Keratinocyte (primary cell): ENCODE data around the gene RBPJ. TPM values are rescaled to one million over a fixed set of nuclear protein-coding genes. Genes with fewer than 3 reads are reported as not detected.

Experiments
- DNase-seq: peaks from one replicate; pipeline ENCODE4 v3.0.0-alpha.2; 2011; ENCODE audit warnings: low read depth, missing footprints, low spot score
- FAIRE-seq: peaks from 2 replicates; lab custom pipeline; 2011; peaks lifted over from hg19 to GRCh38; lab: Jason Lieb, UNC
- H2AFZ ChIP-seq: 2 replicates; pipeline ENCODE4 v1.6.0; 2012; ENCODE audit warnings: low read length, control low read depth, inconsistent platforms; ENCODE audit not compliant: control insufficient read depth
- H3K27ac ChIP-seq: 2 replicates; pipeline ENCODE4 v1.5.1; 2011; ENCODE audit warnings: low read length; ENCODE audit not compliant: control insufficient read depth, insufficient read depth
- H3K27me3 ChIP-seq: 3 replicates; pipeline ENCODE4 v1.6.0; 2011; ENCODE audit warnings: low read length; ENCODE audit not compliant: control insufficient read depth, insufficient read depth; ENCODE audit errors: extremely low read depth
- H3K36me3 ChIP-seq, 2 experiments: 2 replicates in 1 of 2; 3 replicates in 1 of 2; pipeline ENCODE4 v1.5.1; 2011; ENCODE audit warnings: low read length in 2 of 2, mild to moderate bottlenecking in 1 of 2; ENCODE audit not compliant: control insufficient read depth in 2 of 2, insufficient read depth in 2 of 2; ENCODE audit errors: extremely low read depth in 1 of 2
- H3K4me1 ChIP-seq: 3 replicates; pipeline ENCODE4 v1.5.1; 2011; ENCODE audit warnings: low read length; ENCODE audit not compliant: control insufficient read depth, insufficient read depth; ENCODE audit errors: extremely low read depth
- H3K4me2 ChIP-seq: 3 replicates; pipeline ENCODE4 v1.6.0; 2011; ENCODE audit warnings: low read depth, low read length; ENCODE audit not compliant: control insufficient read depth, insufficient read depth; ENCODE audit errors: extremely low read depth
- H3K4me3 ChIP-seq, 3 experiments: fragments of 200-600 bp in 1 of 3; sonication (generic) in 1 of 3; 2 replicates in 2 of 3; 3 replicates in 1 of 3; pipeline ENCODE4 v1.5.1; 2011 to 2016; ENCODE audit warnings: low read length in 3 of 3, mild to moderate bottlenecking in 3 of 3, control low read depth in 2 of 3, inconsistent platforms in 1 of 3, low read depth in 1 of 3, mixed read lengths in 1 of 3, mixed run types in 1 of 3, moderate library complexity in 1 of 3; ENCODE audit not compliant: control insufficient read depth in 2 of 3, insufficient read depth in 2 of 3; ENCODE audit errors: extremely low read depth in 1 of 3
- H3K79me2 ChIP-seq: 2 replicates; pipeline ENCODE4 v1.6.0; 2012; ENCODE audit warnings: low read length; ENCODE audit not compliant: control insufficient read depth, insufficient read depth
- H3K9ac ChIP-seq: 3 replicates; pipeline ENCODE4 v1.6.0; 2011; ENCODE audit warnings: low read length; ENCODE audit not compliant: control insufficient read depth, insufficient read depth; ENCODE audit errors: extremely low read depth
- H3K9me1 ChIP-seq: 3 replicates; pipeline ENCODE4 v1.6.0; 2011; ENCODE audit warnings: low read length; ENCODE audit not compliant: control insufficient read depth, insufficient read depth; ENCODE audit errors: extremely low read depth
- H3K9me3 ChIP-seq: 2 replicates; pipeline ENCODE4 v1.5.1; 2012; ENCODE audit warnings: low read depth, low read length; ENCODE audit not compliant: control insufficient read depth
- H4K20me1 ChIP-seq: 3 replicates; pipeline ENCODE4 v1.6.0; 2011; ENCODE audit warnings: low read length; ENCODE audit not compliant: control insufficient read depth, insufficient read depth; ENCODE audit errors: extremely low read depth
- CTCF ChIP-seq, 3 experiments: IDR thresholded peaks in 1 of 3; conservative IDR thresholded peaks in 1 of 3; optimal IDR thresholded peaks in 1 of 3; 2 replicates in 2 of 3; 3 replicates in 1 of 3; pipeline versions ENCODE3 to v1.5.1; 2011; ENCODE audit warnings: low read length in 3 of 3, mild to moderate bottlenecking in 3 of 3, moderate library complexity in 2 of 3, control low read depth in 1 of 3, inconsistent platforms in 1 of 3; ENCODE audit not compliant: insufficient read depth in 2 of 3; ENCODE audit errors: extremely low read depth in 1 of 3
- EZH2 ChIP-seq: IDR thresholded peaks from one replicate; pipeline ENCODE4 v1.6.1; 2012; ENCODE audit warnings: inconsistent platforms, mild to moderate bottlenecking, low read length, moderate library complexity
- dilution Hi-C: fragments of 300-500 bp; cut with MboI; formaldehyde crosslinking; loops from one replicate; pipeline ENCODE4 v1.7.0; 2020; ENCODE audit warnings: low sequenced_read_pairs; ENCODE audit not compliant: extremely low pct_ligation_motif_present
- polyA plus RNA-seq, 5 experiments: library from polyadenylated mRNA; depleted of rRNA in 3 of 5; stranded (reverse) in 3 of 5; stranded (forward) in 1 of 5; unstranded in 1 of 5; fragments of >200 nt; gene quantifications; 1 replicate in 1 of 5; 2 replicates in 3 of 5; 3 replicates in 1 of 5; pipeline versions ENCODE4 v1.2.1 to v1.2.3, GENCODE V29; 2011 to 2012; ENCODE audit warnings: missing spikeins in 2 of 5, low read depth in 1 of 5, low replicate concordance in 1 of 5

RBPJ gene
- polyA plus RNA-seq, 1 donor (not counting 4 experiments of a cell fraction or from before 2014, with no cell fraction given): 38.0 TPM

- H4K20me1 ChIP-seq: no peaks in the 10 kb centered on the region
- no peaks in the 10 kb centered on the region for H3K79me2 ChIP-seq
- no peak overlapping the region for H3K27ac ChIP-seq
- H3K4me3 ChIP-seq: no peak overlapping the region
- dilution Hi-C loops: no loop called here
- H3K27me3 ChIP-seq: no peaks in the 10 kb centered on the region
- FAIRE-seq: no peak
- TF ChIP-seq CTCF (optimal IDR thresholded peaks at IDR 0.05 in 1 of 3, IDR thresholded peaks at IDR 0.05 in 1 of 3, conservative IDR thresholded peaks at IDR 0.05 in 1 of 3; ENCODE audit: extremely low read depth in 1 of 3, insufficient read depth in 2 of 3, low read length in 3 of 3) (no peak), EZH2 (no peak)
- H3K4me1 ChIP-seq: no peaks in the 10 kb centered on the region
- no peak overlapping the region for H3K9ac ChIP-seq
- DNase-seq: no peak
- H3K9me1 ChIP-seq: no peaks in the 10 kb centered on the region
- no peaks in the 10 kb centered on the region for H3K36me3 ChIP-seq
- H2AFZ ChIP-seq: no peak overlapping the region
- H3K9me3 ChIP-seq: no peaks in the 10 kb centered on the region
- no peak overlapping the region for H3K4me2 ChIP-seq
These were observed 92.8 kb downstream of the RBPJ start for GRCh38 chr4:26413582-26413981.

GRCh38 chr4:26418107-26418506, 97.3 kb downstream of the RBPJ start:
- H3K9me1 ChIP-seq: no peaks in the 10 kb centered on the region
- TF ChIP-seq EZH2: no peak
- TF ChIP-seq CTCF (optimal IDR thresholded peaks at IDR 0.05 in 1 of 3, IDR thresholded peaks at IDR 0.05 in 1 of 3, conservative IDR thresholded peaks at IDR 0.05 in 1 of 3; ENCODE audit: extremely low read depth in 1 of 3, insufficient read depth in 2 of 3, low read length in 3 of 3): no peak
- H3K79me2 ChIP-seq: no peaks in the 10 kb centered on the region
- dilution Hi-C loops: no loop called here
- FAIRE-seq: no peak
- no peak overlapping the region for H2AFZ ChIP-seq
- no peak overlapping the region for H3K4me3 ChIP-seq
- H3K27me3 ChIP-seq: no peaks in the 10 kb centered on the region
- no peaks in the 10 kb centered on the region for H3K36me3 ChIP-seq
- H3K9ac ChIP-seq: no peak overlapping the region
- no peak for DNase-seq
- H3K4me2 ChIP-seq: no peak overlapping the region
- no peaks in the 10 kb centered on the region for H4K20me1 ChIP-seq
- H3K4me1 ChIP-seq: no peaks in the 10 kb centered on the region
- no peak overlapping the region for H3K27ac ChIP-seq
- H3K9me3 ChIP-seq: no peaks in the 10 kb centered on the region
